Liver (tissue), 9 donors: ENCODE results near the gene IL17REL. TPM values are rescaled to one million over a fixed set of nuclear protein-coding genes. Genes with fewer than 3 reads are reported as not detected.

Source experiments
- DNase-seq: peaks from one replicate; pipeline ENCODE4 v3.0.0-alpha.2; 2017; ENCODE audit warnings: low spot score
- H3K27ac ChIP-seq, 2 donors: one replicate each; pipeline ENCODE4 v1.7.0; 2013; ENCODE audit warnings: inconsistent platforms in 2 of 2, low read length in 2 of 2, control low read depth in 1 of 2, low read depth in 1 of 2, mild to moderate bottlenecking in 1 of 2
- H3K27me3 ChIP-seq, 4 donors: one replicate each; pipeline versions ENCODE4 v1.6.1 to v1.7.0; 2013; ENCODE audit warnings: low read length in 3 of 4, inconsistent platforms in 1 of 4, mild to moderate bottlenecking in 1 of 4, moderate library complexity in 1 of 4; ENCODE audit not compliant: control insufficient read depth in 4 of 4, insufficient read depth in 4 of 4
- H3K36me3 ChIP-seq, 4 donors: one replicate each; pipeline versions ENCODE4 v1.6.1 to v1.7.0; 2013; ENCODE audit warnings: low read length in 3 of 4, mild to moderate bottlenecking in 3 of 4, low read depth in 1 of 4, moderate library complexity in 1 of 4; ENCODE audit not compliant: control insufficient read depth in 4 of 4, insufficient read depth in 3 of 4
- H3K4me1 ChIP-seq, 4 donors: one replicate each; pipeline versions ENCODE4 v1.6.1 to v1.7.0; 2013; ENCODE audit warnings: low read length in 3 of 4, mild to moderate bottlenecking in 3 of 4, moderate library complexity in 1 of 4; ENCODE audit not compliant: control insufficient read depth in 4 of 4, insufficient read depth in 4 of 4
- H3K4me3 ChIP-seq, 3 donors: one replicate each; pipeline versions ENCODE4 v1.6.1 to v1.7.0; 2013; ENCODE audit warnings: low read length in 3 of 3, control low read depth in 1 of 3, low read depth in 1 of 3, mild to moderate bottlenecking in 1 of 3
- H3K9ac ChIP-seq, 2 donors: one replicate each; pipeline ENCODE4 v1.7.0; 2013; ENCODE audit warnings: low read length in 2 of 2, mild to moderate bottlenecking in 2 of 2, moderate library complexity in 2 of 2, control low read depth in 1 of 2, low read depth in 1 of 2
- H3K9me3 ChIP-seq, 4 donors: one replicate each; pipeline versions ENCODE4 v1.6.1 to v1.7.0; 2013; ENCODE audit warnings: low read length in 3 of 4; ENCODE audit not compliant: control insufficient read depth in 4 of 4
- CTCF ChIP-seq: fragments of 150-350 bp; IDR thresholded peaks from 2 replicates; pipeline ENCODE4 v1.5.1; 2017; ENCODE audit warnings: improper control_type of control experiment, low read depth, low read length; ENCODE audit not compliant: missing input control
- FOXA1 ChIP-seq: IDR thresholded peaks from 2 replicates; pipeline ENCODE4 v1.6.1; 2016; ENCODE audit warnings: antibody characterized with exemption
- FOXA2 ChIP-seq: IDR thresholded peaks from 2 replicates; pipeline ENCODE4 v1.6.1; 2016; ENCODE audit warnings: antibody characterized with exemption
- GABPA ChIP-seq, 2 donors: IDR thresholded peaks in 1 of 2; conservative IDR thresholded peaks in 1 of 2; 2 replicates each; pipeline ENCODE4 v1.6.1; 2016; ENCODE audit warnings: antibody characterized with exemption in 2 of 2, mild to moderate bottlenecking in 1 of 2, moderate library complexity in 1 of 2
- HNF4A ChIP-seq, 2 donors: conservative IDR thresholded peaks; 2 replicates each; pipeline ENCODE4 v1.6.1; 2016; ENCODE audit warnings: antibody characterized with exemption in 2 of 2, mild to moderate bottlenecking in 2 of 2
- HNF4G ChIP-seq: IDR thresholded peaks from 2 replicates; pipeline ENCODE4 v1.6.1; 2016; ENCODE audit warnings: antibody characterized with exemption
- MAX ChIP-seq: IDR thresholded peaks from 2 replicates; pipeline ENCODE4 v1.6.1; 2016; ENCODE audit warnings: antibody characterized with exemption
- RAD21 ChIP-seq, 2 donors: IDR thresholded peaks; 2 replicates each; pipeline ENCODE4 v1.6.1; 2016; ENCODE audit warnings: antibody characterized with exemption in 2 of 2, mild to moderate bottlenecking in 2 of 2
- RXRA ChIP-seq, 2 donors: IDR thresholded peaks; 2 replicates each; pipeline ENCODE4 v1.6.1; 2017 to 2018; ENCODE audit warnings: antibody characterized with exemption in 2 of 2, mild to moderate bottlenecking in 1 of 2
- SP1 ChIP-seq: IDR thresholded peaks from 2 replicates; pipeline ENCODE4 v1.6.1; 2018; ENCODE audit warnings: antibody characterized with exemption, mild to moderate bottlenecking
- WGBS: extraction: QIAGEN DNeasy Blood & Tissue Kit; methylation state at CpG from one replicate; pipeline ENCODE4 v1.1.7; 2013; 5-methylcytosine and 5-hydroxymethylcytosine counted together
- polyA plus RNA-seq, 2 donors: library from polyadenylated mRNA; stranded (reverse) in 1 of 2; unstranded in 1 of 2; fragments of 200-250 nt in 1 of 2; fragments of >200 nt in 1 of 2; fragmentation: Nextera tagmentation in 1 of 2; extraction: Ambion mirVana in 1 of 2; gene quantifications; one replicate each; pipeline versions ENCODE4 v1.2.1 to v1.2.3, GENCODE V29; 2013 to 2015
- total RNA-seq, 2 donors: library from RNA; depleted of rRNA; stranded (reverse); fragments of >200 nt; gene quantifications; one replicate each; pipeline ENCODE4 v1.2.3, GENCODE V29; 2014
- TF ChIP-seq, protein P1 (sequence below): IDR thresholded peaks from 2 replicates; pipeline ENCODE4 v1.6.1; 2016; ENCODE audit warnings: antibody characterized with exemption, mild to moderate bottlenecking
- TF ChIP-seq, protein P2 (sequence below): IDR thresholded peaks from 2 replicates; pipeline ENCODE4 v1.6.1; 2016; ENCODE audit warnings: antibody characterized with exemption
- donor health status: healthy.
- donor health status: healthy.
- donor health status: healthy.
- donor health status: healthy.
- donor health status: healthy.

Gene IL17REL
- total and polyA plus RNA-seq, 4 donors = under 0.01 TPM; not detected in 3

- DNase-seq = peak; percentile 34
- TF ChIP-seq MAX = no peak
- TF ChIP-seq RAD21 (IDR thresholded peaks at IDR 0.05) = peak; percentile 66 to 83
- peak; percentile 69 for TF ChIP-seq CTCF
- TF ChIP-seq RXRA (IDR thresholded peaks at IDR 0.05) = peak in 1 of 2 donors; percentile 28
- no peak for TF ChIP-seq FOXA1
- WGBS = 56% methylated on average over 7 of the region's 7 CpGs
- no peaks in the 10 kb centered on the region for H3K36me3 ChIP-seq
- H3K4me3 ChIP-seq = no peak overlapping the region
- peaks cover 0 to 3% (median 0%) of the 10 kb centered on the region in 4 donors for H3K27me3 ChIP-seq
- no peak overlapping the region for H3K9ac ChIP-seq
- H3K9me3 ChIP-seq = no peaks in the 10 kb centered on the region
- no peaks in the 10 kb centered on the region for H3K4me1 ChIP-seq
- H3K27ac ChIP-seq = no peak overlapping the region
Measured at GRCh38 chr22:49979587-49980264, 32.8 kb downstream of the IL17REL start.

- H3K36me3 ChIP-seq = no peaks in the 10 kb centered on the region
- TF ChIP-seq GABPA (IDR thresholded peaks at IDR 0.05 in 1 of 2, conservative IDR thresholded peaks at IDR 0.05 in 1 of 2) (no peak), MAX (no peak), RAD21 (IDR thresholded peaks at IDR 0.05) (no peak), HNF4G (no peak), HNF4A (conservative IDR thresholded peaks at IDR 0.05) (no peak), SP1 (no peak), FOXA2 (no peak)
- TF ChIP-seq, protein P1, sequence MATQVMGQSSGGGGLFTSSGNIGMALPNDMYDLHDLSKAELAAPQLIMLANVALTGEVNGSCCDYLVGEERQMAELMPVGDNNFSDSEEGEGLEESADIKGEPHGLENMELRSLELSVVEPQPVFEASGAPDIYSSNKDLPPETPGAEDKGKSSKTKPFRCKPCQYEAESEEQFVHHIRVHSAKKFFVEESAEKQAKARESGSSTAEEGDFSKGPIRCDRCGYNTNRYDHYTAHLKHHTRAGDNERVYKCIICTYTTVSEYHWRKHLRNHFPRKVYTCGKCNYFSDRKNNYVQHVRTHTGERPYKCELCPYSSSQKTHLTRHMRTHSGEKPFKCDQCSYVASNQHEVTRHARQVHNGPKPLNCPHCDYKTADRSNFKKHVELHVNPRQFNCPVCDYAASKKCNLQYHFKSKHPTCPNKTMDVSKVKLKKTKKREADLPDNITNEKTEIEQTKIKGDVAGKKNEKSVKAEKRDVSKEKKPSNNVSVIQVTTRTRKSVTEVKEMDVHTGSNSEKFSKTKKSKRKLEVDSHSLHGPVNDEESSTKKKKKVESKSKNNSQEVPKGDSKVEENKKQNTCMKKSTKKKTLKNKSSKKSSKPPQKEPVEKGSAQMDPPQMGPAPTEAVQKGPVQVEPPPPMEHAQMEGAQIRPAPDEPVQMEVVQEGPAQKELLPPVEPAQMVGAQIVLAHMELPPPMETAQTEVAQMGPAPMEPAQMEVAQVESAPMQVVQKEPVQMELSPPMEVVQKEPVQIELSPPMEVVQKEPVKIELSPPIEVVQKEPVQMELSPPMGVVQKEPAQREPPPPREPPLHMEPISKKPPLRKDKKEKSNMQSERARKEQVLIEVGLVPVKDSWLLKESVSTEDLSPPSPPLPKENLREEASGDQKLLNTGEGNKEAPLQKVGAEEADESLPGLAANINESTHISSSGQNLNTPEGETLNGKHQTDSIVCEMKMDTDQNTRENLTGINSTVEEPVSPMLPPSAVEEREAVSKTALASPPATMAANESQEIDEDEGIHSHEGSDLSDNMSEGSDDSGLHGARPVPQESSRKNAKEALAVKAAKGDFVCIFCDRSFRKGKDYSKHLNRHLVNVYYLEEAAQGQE = no peak
- TF ChIP-seq, protein P2, sequence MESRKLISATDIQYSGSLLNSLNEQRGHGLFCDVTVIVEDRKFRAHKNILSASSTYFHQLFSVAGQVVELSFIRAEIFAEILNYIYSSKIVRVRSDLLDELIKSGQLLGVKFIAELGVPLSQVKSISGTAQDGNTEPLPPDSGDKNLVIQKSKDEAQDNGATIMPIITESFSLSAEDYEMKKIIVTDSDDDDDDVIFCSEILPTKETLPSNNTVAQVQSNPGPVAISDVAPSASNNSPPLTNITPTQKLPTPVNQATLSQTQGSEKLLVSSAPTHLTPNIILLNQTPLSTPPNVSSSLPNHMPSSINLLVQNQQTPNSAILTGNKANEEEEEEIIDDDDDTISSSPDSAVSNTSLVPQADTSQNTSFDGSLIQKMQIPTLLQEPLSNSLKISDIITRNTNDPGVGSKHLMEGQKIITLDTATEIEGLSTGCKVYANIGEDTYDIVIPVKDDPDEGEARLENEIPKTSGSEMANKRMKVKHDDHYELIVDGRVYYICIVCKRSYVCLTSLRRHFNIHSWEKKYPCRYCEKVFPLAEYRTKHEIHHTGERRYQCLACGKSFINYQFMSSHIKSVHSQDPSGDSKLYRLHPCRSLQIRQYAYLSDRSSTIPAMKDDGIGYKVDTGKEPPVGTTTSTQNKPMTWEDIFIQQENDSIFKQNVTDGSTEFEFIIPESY = no peak
- no peaks in the 10 kb centered on the region for H3K4me1 ChIP-seq
- H3K9ac ChIP-seq = no peak overlapping the region
- no peaks in the 10 kb centered on the region for H3K27me3 ChIP-seq
- 92% methylated on average over 14 of the region's 14 CpGs for WGBS
- no peak overlapping the region for H3K4me3 ChIP-seq
- DNase-seq = no peak
- no peak overlapping the region for H3K27ac ChIP-seq
- H3K9me3 ChIP-seq = no peaks in the 10 kb centered on the region
Measured at GRCh38 chr22:49977578-49977977, 35.0 kb downstream of the IL17REL start.
